Prostate gland (tissue), 2 donors: ENCODE data around the gene NEMF.

Experiments used
- POLR2AphosphoS5 ChIP-seq: sonication (generic); formaldehyde crosslinking; IDR thresholded peaks from one replicate; pipeline ENCODE4 v1.6.1; 2017; ENCODE audit warnings: antibody characterized with exemption
- TF ChIP-seq, protein P1 (sequence below), 4 experiments: fragments of 200-600 bp in 2 of 4; fragments of 450-650 bp in 2 of 4; sonication (generic) in 2 of 4; IDR thresholded peaks; 1 replicate in 3 of 4; 2 replicates in 1 of 4; pipeline ENCODE4 v1.5.1; 2016 to 2019; ENCODE audit warnings: antibody characterized with exemption in 4 of 4, mild to moderate bottlenecking in 2 of 4, moderate library complexity in 2 of 4

DNA sequence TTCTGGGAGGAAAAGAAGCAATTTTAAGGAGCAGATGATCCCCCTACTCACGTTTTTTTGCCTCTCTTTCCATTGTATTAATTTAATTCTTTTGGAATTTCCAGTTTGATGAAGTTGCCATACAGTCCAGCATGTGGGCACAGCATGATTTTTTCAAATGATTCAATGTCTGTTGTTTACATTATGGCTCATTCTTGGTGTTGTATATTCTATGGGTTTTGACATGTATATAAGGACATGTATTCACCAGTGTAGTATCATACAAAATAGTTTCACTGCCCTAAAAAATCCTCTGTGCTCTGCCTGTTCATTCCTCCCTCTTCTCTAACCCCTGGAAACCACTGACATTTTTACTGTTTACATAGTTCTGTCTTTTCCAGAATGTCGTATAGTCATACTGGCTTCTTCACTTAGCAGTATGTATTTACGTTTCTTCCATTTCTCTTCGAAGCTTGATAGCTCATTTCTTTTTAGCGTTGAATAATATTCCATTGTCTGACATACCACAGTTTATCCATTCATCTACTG, 98.0 kb downstream of the NEMF start:
- TF ChIP-seq, protein P1, sequence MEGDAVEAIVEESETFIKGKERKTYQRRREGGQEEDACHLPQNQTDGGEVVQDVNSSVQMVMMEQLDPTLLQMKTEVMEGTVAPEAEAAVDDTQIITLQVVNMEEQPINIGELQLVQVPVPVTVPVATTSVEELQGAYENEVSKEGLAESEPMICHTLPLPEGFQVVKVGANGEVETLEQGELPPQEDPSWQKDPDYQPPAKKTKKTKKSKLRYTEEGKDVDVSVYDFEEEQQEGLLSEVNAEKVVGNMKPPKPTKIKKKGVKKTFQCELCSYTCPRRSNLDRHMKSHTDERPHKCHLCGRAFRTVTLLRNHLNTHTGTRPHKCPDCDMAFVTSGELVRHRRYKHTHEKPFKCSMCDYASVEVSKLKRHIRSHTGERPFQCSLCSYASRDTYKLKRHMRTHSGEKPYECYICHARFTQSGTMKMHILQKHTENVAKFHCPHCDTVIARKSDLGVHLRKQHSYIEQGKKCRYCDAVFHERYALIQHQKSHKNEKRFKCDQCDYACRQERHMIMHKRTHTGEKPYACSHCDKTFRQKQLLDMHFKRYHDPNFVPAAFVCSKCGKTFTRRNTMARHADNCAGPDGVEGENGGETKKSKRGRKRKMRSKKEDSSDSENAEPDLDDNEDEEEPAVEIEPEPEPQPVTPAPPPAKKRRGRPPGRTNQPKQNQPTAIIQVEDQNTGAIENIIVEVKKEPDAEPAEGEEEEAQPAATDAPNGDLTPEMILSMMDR (IDR thresholded peaks at IDR 0.05): no peak
- no peak for TF ChIP-seq POLR2AphosphoS5
